Endothelial cell of umbilical vein (primary cell): ENCODE measurements around the gene PBX3. TPM values are rescaled to one million over a fixed set of nuclear protein-coding genes. Genes with fewer than 3 reads are reported as not detected.

Experiments
- BruUV-seq: library from RNA; stranded (reverse); fragments of 400-500 nt; replicated peaks from 2 replicates; lab custom pipeline; 2021; lab: Mats Ljungman, UMichigan
- CTCF ChIA-PET: fragments of 300-600, 350-600 bp; sonication (Branson Sonifier 250); formaldehyde crosslinking; loops from one replicate; lab custom pipeline; 2021; ENCODE audit warnings: antibody characterized with exemption, inconsistent platforms; lab: Charles Lee
- POLR2A ChIA-PET: fragments of 300-600, 350-600 bp; sonication (Branson Sonifier 250); formaldehyde crosslinking; loops from one replicate; lab custom pipeline; 2021; ENCODE audit warnings: antibody characterized with exemption, inconsistent platforms; lab: Charles Lee
- DNase-seq: peaks from one replicate; pipeline ENCODE4 v3.0.0-alpha.2; 2011; ENCODE audit warnings: low read depth, low spot score
- FAIRE-seq: peaks from 2 replicates; lab custom pipeline; 2011; peaks lifted over from hg19 to GRCh38; lab: Jason Lieb, UNC
- H2AFZ ChIP-seq: 2 replicates; pipeline ENCODE4 v1.6.0; 2012; ENCODE audit warnings: low read depth, low read length, control low read depth, inconsistent platforms
- H3K27ac ChIP-seq: 2 replicates; pipeline ENCODE4 v1.5.1; 2011; ENCODE audit warnings: low read depth, mild to moderate bottlenecking, control low read depth, low read length, moderate library complexity; ENCODE audit not compliant: insufficient read depth
- H3K27me3 ChIP-seq, 2 experiments: 2 replicates each; pipeline versions ENCODE4 v1.6.0 to v1.6.1; 2011; ENCODE audit warnings: low read length in 2 of 2, mixed read lengths in 1 of 2; ENCODE audit not compliant: control insufficient read depth in 2 of 2, insufficient read depth in 2 of 2
- H3K36me3 ChIP-seq, 2 experiments: 2 replicates in 1 of 2; 3 replicates in 1 of 2; pipeline ENCODE4 v1.5.1; 2011; ENCODE audit warnings: low read length in 2 of 2, mild to moderate bottlenecking in 1 of 2, moderate library complexity in 1 of 2; ENCODE audit not compliant: control insufficient read depth in 2 of 2, insufficient read depth in 2 of 2; ENCODE audit errors: extremely low read depth in 1 of 2
- H3K4me1 ChIP-seq: 3 replicates; pipeline ENCODE4 v1.5.1; 2011; ENCODE audit warnings: mild to moderate bottlenecking, low read length; ENCODE audit not compliant: control insufficient read depth, insufficient read depth; ENCODE audit errors: extremely low read depth
- H3K4me2 ChIP-seq: 2 replicates; pipeline ENCODE4 v1.6.1; 2011; ENCODE audit warnings: low read length, control low read depth, mixed read lengths; ENCODE audit not compliant: insufficient read depth
- H3K4me3 ChIP-seq, 3 experiments: fragments of 200-600 bp in 1 of 3; sonication (generic), shearing (Covaris generic) in 1 of 3; replicated peaks in 1 of 3; 2 replicates each; pipeline ENCODE4 v1.5.1; 2011 to 2016; ENCODE audit warnings: control low read depth in 3 of 3, low read length in 3 of 3, mild to moderate bottlenecking in 2 of 3, inconsistent platforms in 1 of 3, low read depth in 1 of 3, moderate library complexity in 1 of 3; ENCODE audit not compliant: insufficient read depth in 1 of 3
- H3K79me2 ChIP-seq: 2 replicates; pipeline ENCODE4 v1.6.0; 2012; ENCODE audit warnings: low read length, inconsistent platforms; ENCODE audit not compliant: control insufficient read depth, insufficient read depth
- H3K9ac ChIP-seq: replicated peaks from 2 replicates; pipeline ENCODE3; 2011; ENCODE audit warnings: low read length, control low read depth; ENCODE audit not compliant: insufficient read depth; ENCODE audit errors: extremely low read depth
- H3K9me1 ChIP-seq: replicated peaks from 3 replicates; pipeline ENCODE4 v1.6.0; 2011; ENCODE audit warnings: mild to moderate bottlenecking, low read length; ENCODE audit not compliant: control insufficient read depth, insufficient read depth; ENCODE audit errors: extremely low read depth
- H3K9me3 ChIP-seq: replicated peaks from 2 replicates; pipeline ENCODE4 v1.5.1; 2012; ENCODE audit warnings: low read length, inconsistent platforms; ENCODE audit not compliant: control insufficient read depth, insufficient read depth
- H4K20me1 ChIP-seq: replicated peaks from 2 replicates; pipeline ENCODE3; 2011; ENCODE audit warnings: mild to moderate bottlenecking, low read length; ENCODE audit not compliant: control insufficient read depth, insufficient read depth; ENCODE audit errors: extremely low read depth
- EZH2 ChIP-seq: IDR thresholded peaks from 2 replicates; pipeline ENCODE4 v1.6.1; 2012; ENCODE audit warnings: borderline replicate concordance, low read depth, mild to moderate bottlenecking, moderate library complexity, low read length, inconsistent platforms; ENCODE audit not compliant: severe bottlenecking
- FOS ChIP-seq: IDR thresholded peaks from 2 replicates; pipeline ENCODE4 v1.6.1; 2011; ENCODE audit warnings: mild to moderate bottlenecking, low read length, moderate library complexity, borderline replicate concordance; ENCODE audit not compliant: insufficient read depth
- GATA2 ChIP-seq: IDR thresholded peaks from 2 replicates; pipeline ENCODE4 v1.7.0; 2011; ENCODE audit warnings: low read depth, mild to moderate bottlenecking, moderate library complexity, mixed read lengths, low read length; ENCODE audit not compliant: insufficient read length, insufficient read depth
- JUN ChIP-seq: IDR thresholded peaks from 2 replicates; pipeline ENCODE4 v1.6.1; 2011; ENCODE audit warnings: borderline replicate concordance, low read depth; ENCODE audit not compliant: insufficient read length, insufficient read depth
- MYC ChIP-seq: IDR thresholded peaks from one replicate; pipeline ENCODE4 v1.6.1; 2011; ENCODE audit warnings: mild to moderate bottlenecking, low read depth, low read length
- POLR2A ChIP-seq: IDR thresholded peaks from 2 replicates; pipeline ENCODE4 v1.6.1; 2012; ENCODE audit warnings: low read depth, mild to moderate bottlenecking, control low read depth, low read length
- POLR2AphosphoS5 ChIP-seq: IDR thresholded peaks from 2 replicates; pipeline ENCODE4 v1.6.1; 2012; ENCODE audit warnings: low read depth, mild to moderate bottlenecking, control low read depth, low read length, moderate library complexity; ENCODE audit not compliant: insufficient read depth
- dilution Hi-C: fragments of 300-500 bp; cut with MboI; formaldehyde crosslinking; loops from one replicate; pipeline ENCODE4 v1.15.0; 2019; ENCODE audit warnings: low sequenced_read_pairs; ENCODE audit not compliant: extremely low pct_ligation_motif_present
- intact Hi-C: fragments of 100-400 bp; cut with micrococcal nuclease; formaldehyde crosslinking; loops from one replicate; pipeline ENCODE4 v1.10.0; 2022
- polyA plus RNA-seq, 4 experiments: library from polyadenylated mRNA; depleted of rRNA in 3 of 4; stranded (reverse) in 3 of 4; unstranded in 1 of 4; fragments of >200 nt; gene quantifications; 2 replicates each; pipeline versions ENCODE4 v1.2.1 to v1.2.3, GENCODE V29; 2011 to 2012; ENCODE audit warnings: missing spikeins in 1 of 4
- total RNA-seq: library from RNA; stranded (reverse); gene quantifications from 2 replicates; pipeline ENCODE4 v1.2.3, GENCODE V29; 2021
- TF ChIP-seq, protein P1 (sequence below): IDR thresholded peaks from 2 replicates; pipeline ENCODE4 v1.6.1; 2011; ENCODE audit not compliant: insufficient read depth, insufficient read length
- TF ChIP-seq, protein P2 (sequence below), 2 donors: IDR thresholded peaks; 1 replicate in 1 of 2; 2 replicates in 1 of 2; pipeline ENCODE4 v1.5.1; 2011; ENCODE audit warnings: low read length in 2 of 2, mild to moderate bottlenecking in 2 of 2, moderate library complexity in 2 of 2, control low read depth in 1 of 2, inconsistent platforms in 1 of 2, low read depth in 1 of 2; ENCODE audit not compliant: insufficient read depth in 1 of 2; ENCODE audit errors: extremely low read depth in 1 of 2

Gene PBX3
- total and polyA plus RNA-seq, 2 donors (not counting 3 experiments of a cell fraction or from before 2014, with no cell fraction given) = 18.8 to 42.0 TPM

DNA sequence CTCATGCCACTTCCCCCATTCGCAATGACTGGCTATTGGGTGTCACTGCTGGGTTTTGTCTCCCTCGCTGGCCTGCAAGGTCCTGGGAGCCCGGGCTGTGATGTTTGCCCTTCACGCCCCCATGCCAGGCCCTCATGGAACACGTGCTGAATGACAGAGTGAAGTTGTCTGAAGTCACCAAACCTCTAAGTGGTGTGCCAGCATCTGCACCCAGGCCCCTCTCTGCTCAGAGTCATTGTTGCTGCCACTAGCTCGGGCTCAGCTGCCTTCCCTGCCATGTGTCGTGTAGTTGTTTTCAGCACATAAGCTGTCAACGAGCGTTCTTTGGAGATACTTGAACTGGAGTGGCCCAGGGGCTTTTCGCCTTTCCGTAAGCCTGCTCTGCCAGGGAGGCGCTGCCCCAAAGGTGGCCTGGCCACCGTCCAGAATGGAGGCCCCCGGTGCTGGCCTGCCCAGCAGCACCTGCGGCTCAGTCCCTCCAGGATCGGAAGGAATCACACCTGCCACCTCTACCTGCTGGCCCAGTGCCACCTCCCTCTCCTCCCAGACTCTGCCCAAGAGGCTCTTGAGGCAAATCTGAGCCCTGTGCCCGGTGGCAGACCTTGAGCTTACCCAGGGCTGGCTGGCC is 250.1 kb downstream of the PBX3 start:
- no peak overlapping the region for H3K27ac ChIP-seq
- ChIA-PET CTCF (interaction anchor here (1.1 to 1.3 kb wide), 2 partner anchors 9 to 589 kb away, joined by 3 read pairs; no protein-coding TSS in a partner anchor), POLR2A (no interaction called here)
- BruUV-seq = no TSS peak
- intact Hi-C loops = no loop called here
- no peak for DNase-seq
- FAIRE-seq = no peak
- H3K4me2 ChIP-seq = no peak overlapping the region
- dilution Hi-C loops = no loop called here
- no peaks in the 10 kb centered on the region for H3K79me2 ChIP-seq
- no peak overlapping the region for H3K4me3 ChIP-seq
- H2AFZ ChIP-seq = no peak overlapping the region
- no peaks in the 10 kb centered on the region for H3K27me3 ChIP-seq
- no peak for TF ChIP-seq POLR2AphosphoS5
- TF ChIP-seq, protein P1, sequence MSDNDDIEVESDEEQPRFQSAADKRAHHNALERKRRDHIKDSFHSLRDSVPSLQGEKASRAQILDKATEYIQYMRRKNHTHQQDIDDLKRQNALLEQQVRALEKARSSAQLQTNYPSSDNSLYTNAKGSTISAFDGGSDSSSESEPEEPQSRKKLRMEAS = no peak
- TF ChIP-seq GATA2 = no peak
- no peak for TF ChIP-seq POLR2A
- TF ChIP-seq JUN = no peak
- TF ChIP-seq, protein P2, sequence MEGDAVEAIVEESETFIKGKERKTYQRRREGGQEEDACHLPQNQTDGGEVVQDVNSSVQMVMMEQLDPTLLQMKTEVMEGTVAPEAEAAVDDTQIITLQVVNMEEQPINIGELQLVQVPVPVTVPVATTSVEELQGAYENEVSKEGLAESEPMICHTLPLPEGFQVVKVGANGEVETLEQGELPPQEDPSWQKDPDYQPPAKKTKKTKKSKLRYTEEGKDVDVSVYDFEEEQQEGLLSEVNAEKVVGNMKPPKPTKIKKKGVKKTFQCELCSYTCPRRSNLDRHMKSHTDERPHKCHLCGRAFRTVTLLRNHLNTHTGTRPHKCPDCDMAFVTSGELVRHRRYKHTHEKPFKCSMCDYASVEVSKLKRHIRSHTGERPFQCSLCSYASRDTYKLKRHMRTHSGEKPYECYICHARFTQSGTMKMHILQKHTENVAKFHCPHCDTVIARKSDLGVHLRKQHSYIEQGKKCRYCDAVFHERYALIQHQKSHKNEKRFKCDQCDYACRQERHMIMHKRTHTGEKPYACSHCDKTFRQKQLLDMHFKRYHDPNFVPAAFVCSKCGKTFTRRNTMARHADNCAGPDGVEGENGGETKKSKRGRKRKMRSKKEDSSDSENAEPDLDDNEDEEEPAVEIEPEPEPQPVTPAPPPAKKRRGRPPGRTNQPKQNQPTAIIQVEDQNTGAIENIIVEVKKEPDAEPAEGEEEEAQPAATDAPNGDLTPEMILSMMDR (IDR thresholded peaks at IDR 0.05; ENCODE audit: extremely low read depth in 1 of 2, insufficient read depth in 1 of 2, low read depth in 1 of 2, low read length in 2 of 2) = no peak
- TF ChIP-seq EZH2 = no peak
- no peak for TF ChIP-seq MYC
- TF ChIP-seq FOS = no peak
- no peaks in the 10 kb centered on the region for H3K4me1 ChIP-seq
- H3K9me3 ChIP-seq = no peaks in the 10 kb centered on the region
- no peaks in the 10 kb centered on the region for H3K36me3 ChIP-seq
- no peaks in the 10 kb centered on the region for H3K9me1 ChIP-seq
- no peaks in the 10 kb centered on the region for H4K20me1 ChIP-seq
- no peak overlapping the region for H3K9ac ChIP-seq
